AG09319 (cell line): ENCODE measurements around the gene PAQR3.

Experiments used
- DNase-seq: peaks from one replicate; pipeline ENCODE4 v3.0.0-alpha.2; 2010; ENCODE audit warnings: low read depth; ENCODE audit errors: extremely low read depth
- TF ChIP-seq, protein P1 (sequence below): IDR thresholded peaks from 2 replicates; pipeline ENCODE4 v1.5.1; 2011; ENCODE audit warnings: low read depth, mild to moderate bottlenecking, inconsistent platforms, low read length, moderate library complexity

Gene PAQR3

DNA sequence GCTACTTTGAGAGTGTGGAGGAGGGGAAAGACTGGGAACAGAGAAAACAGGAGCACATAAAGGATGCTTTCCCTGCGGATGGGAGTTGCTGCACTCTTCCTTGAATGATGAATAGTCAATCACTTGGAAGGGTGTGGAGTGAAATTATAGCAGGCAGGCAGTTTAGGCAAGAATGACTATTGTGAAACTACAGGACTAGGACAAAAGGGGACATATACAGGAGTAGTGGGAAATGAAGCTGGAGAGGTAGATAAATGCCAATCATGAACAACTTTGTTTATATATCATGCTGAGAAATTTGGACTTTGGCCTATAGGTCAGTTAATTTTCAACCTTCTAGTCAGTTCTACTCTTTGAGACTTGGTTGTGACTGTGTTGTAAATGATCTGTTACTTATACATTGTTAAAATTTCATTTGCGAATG, 76.9 kb downstream of the PAQR3 start:
- no peak for DNase-seq
- TF ChIP-seq, protein P1, sequence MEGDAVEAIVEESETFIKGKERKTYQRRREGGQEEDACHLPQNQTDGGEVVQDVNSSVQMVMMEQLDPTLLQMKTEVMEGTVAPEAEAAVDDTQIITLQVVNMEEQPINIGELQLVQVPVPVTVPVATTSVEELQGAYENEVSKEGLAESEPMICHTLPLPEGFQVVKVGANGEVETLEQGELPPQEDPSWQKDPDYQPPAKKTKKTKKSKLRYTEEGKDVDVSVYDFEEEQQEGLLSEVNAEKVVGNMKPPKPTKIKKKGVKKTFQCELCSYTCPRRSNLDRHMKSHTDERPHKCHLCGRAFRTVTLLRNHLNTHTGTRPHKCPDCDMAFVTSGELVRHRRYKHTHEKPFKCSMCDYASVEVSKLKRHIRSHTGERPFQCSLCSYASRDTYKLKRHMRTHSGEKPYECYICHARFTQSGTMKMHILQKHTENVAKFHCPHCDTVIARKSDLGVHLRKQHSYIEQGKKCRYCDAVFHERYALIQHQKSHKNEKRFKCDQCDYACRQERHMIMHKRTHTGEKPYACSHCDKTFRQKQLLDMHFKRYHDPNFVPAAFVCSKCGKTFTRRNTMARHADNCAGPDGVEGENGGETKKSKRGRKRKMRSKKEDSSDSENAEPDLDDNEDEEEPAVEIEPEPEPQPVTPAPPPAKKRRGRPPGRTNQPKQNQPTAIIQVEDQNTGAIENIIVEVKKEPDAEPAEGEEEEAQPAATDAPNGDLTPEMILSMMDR, result no peak
